Smooth muscle cell (in vitro differentiated cells): Measurements from ENCODE around the gene VPS35L. TPM values are rescaled to one million over a fixed set of nuclear protein-coding genes. Genes with fewer than 3 reads are reported as not detected.

Experiments used
- DNase-seq: peaks from one replicate; lab custom pipeline; 2025; ENCODE audit not compliant: unreplicated experiment; lab: John Stamatoyannopoulos, UW
- H2AFZ ChIP-seq: fragments of 200-600 bp; sonication (generic); 2 replicates; pipeline ENCODE4 v1.6.0; 2016; ENCODE audit warnings: antibody characterized with exemption, low read depth, mild to moderate bottlenecking
- H3F3A ChIP-seq: fragments of 200-600 bp; sonication (generic); 2 replicates; pipeline ENCODE4 v1.6.0; 2017; ENCODE audit warnings: antibody characterized with exemption, low read depth
- H3K27ac ChIP-seq: fragments of 200-600 bp; sonication (generic); 2 replicates; pipeline ENCODE4 v1.5.1; 2016; ENCODE audit warnings: low read depth, mild to moderate bottlenecking
- H3K27me3 ChIP-seq: fragments of 200-600 bp; sonication (generic); 2 replicates; pipeline ENCODE4 v1.6.1; 2016; ENCODE audit warnings: low read depth, mild to moderate bottlenecking
- H3K36me3 ChIP-seq: fragments of 200-600 bp; sonication (generic); 2 replicates; pipeline ENCODE4 v1.5.1; 2016; ENCODE audit warnings: low read depth
- H3K4me1 ChIP-seq: fragments of 200-600 bp; sonication (generic); 2 replicates; pipeline ENCODE4 v1.5.1; 2016; ENCODE audit warnings: low read depth
- H3K4me2 ChIP-seq: fragments of 200-600 bp; sonication (generic); 2 replicates; pipeline ENCODE4 v1.6.0; 2016; ENCODE audit warnings: mild to moderate bottlenecking
- H3K4me3 ChIP-seq: fragments of 200-600 bp; sonication (generic); 2 replicates; pipeline ENCODE4 v1.5.1; 2016; ENCODE audit warnings: mild to moderate bottlenecking
- H3K79me2 ChIP-seq: fragments of 200-600 bp; sonication (generic); 2 replicates; pipeline ENCODE4 v1.6.0; 2016; ENCODE audit warnings: low read depth, mild to moderate bottlenecking
- H3K9ac ChIP-seq: fragments of 200-600 bp; sonication (generic); 2 replicates; pipeline ENCODE4 v1.6.0; 2016; ENCODE audit warnings: low read depth
- H3K9me3 ChIP-seq: fragments of 200-600 bp; sonication (generic); replicated peaks from 2 replicates; pipeline ENCODE4 v1.5.1; 2016; ENCODE audit warnings: low read depth
- H4K20me1 ChIP-seq: fragments of 200-600 bp; sonication (generic); 2 replicates; pipeline ENCODE4 v1.6.0; 2016; ENCODE audit warnings: low read depth
- WGBS: methylation state at CpG from one replicate; pipeline ENCODE4 v1.1.7; 2016; ENCODE audit warnings: low lambda C conversion rate; 5-methylcytosine and 5-hydroxymethylcytosine counted together
- polyA plus RNA-seq: library from polyadenylated mRNA; unstranded; fragments of >200 nt; fragmentation: Nextera tagmentation; extraction: Ambion mirVana; gene quantifications from 2 replicates; pipeline ENCODE4 v1.2.1, GENCODE V29; 2016
- total RNA-seq: library from RNA; depleted of rRNA; stranded (reverse); fragments of >200 nt; gene quantifications from 2 replicates; pipeline ENCODE4 v1.2.3, GENCODE V29; 2014
- TF ChIP-seq, protein P1 (sequence below): fragments of 200-600 bp; sonication (generic); IDR thresholded peaks from 2 replicates; pipeline ENCODE4 v1.5.1; 2017; ENCODE audit warnings: borderline replicate concordance, mild to moderate bottlenecking, antibody characterized with exemption; ENCODE audit not compliant: insufficient read depth, poor library complexity, severe bottlenecking

Gene VPS35L
- total and polyA plus RNA-seq, 2 experiments from 2014 or later = 46.7 to 47.4 TPM

DNA sequence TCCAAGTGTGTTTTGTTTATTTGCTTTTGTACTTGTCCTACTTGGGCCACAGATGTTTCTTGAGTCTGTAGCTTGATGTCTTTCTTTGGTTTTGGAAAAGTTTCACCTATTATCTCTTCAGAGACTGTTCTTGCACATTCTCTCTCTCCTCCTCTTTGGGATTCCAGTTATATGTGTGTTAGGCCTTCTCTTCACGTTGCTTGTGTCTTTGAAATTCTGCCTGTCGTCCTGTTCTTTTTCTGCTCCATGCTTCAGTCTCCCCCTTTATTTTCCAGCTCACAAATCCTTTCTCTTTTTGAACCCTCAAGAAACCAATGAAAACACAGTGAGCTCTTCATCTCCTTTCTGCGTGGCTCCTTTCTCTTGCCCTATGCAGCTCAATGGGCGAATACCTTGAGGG is 7.9 kb downstream of the VPS35L start:
- 98% methylated on average over 4 of the region's 4 CpGs for WGBS
- no peak overlapping the region for H3K4me2 ChIP-seq
- H3K9ac ChIP-seq = no peak overlapping the region
- DNase-seq = no peak
- H3K36me3 ChIP-seq = peaks cover 8% of the 10 kb centered on the region
- no peaks in the 10 kb centered on the region for H3K4me1 ChIP-seq
- no peaks in the 10 kb centered on the region for H3F3A ChIP-seq
- H3K9me3 ChIP-seq = no peaks in the 10 kb centered on the region
- H3K79me2 ChIP-seq = peaks cover 16% of the 10 kb centered on the region
- H4K20me1 ChIP-seq = peaks cover 5% of the 10 kb centered on the region
- no peak overlapping the region for H2AFZ ChIP-seq
- no peak overlapping the region for H3K27ac ChIP-seq
- H3K4me3 ChIP-seq = no peak overlapping the region
- no peaks in the 10 kb centered on the region for H3K27me3 ChIP-seq
- TF ChIP-seq, protein P1, sequence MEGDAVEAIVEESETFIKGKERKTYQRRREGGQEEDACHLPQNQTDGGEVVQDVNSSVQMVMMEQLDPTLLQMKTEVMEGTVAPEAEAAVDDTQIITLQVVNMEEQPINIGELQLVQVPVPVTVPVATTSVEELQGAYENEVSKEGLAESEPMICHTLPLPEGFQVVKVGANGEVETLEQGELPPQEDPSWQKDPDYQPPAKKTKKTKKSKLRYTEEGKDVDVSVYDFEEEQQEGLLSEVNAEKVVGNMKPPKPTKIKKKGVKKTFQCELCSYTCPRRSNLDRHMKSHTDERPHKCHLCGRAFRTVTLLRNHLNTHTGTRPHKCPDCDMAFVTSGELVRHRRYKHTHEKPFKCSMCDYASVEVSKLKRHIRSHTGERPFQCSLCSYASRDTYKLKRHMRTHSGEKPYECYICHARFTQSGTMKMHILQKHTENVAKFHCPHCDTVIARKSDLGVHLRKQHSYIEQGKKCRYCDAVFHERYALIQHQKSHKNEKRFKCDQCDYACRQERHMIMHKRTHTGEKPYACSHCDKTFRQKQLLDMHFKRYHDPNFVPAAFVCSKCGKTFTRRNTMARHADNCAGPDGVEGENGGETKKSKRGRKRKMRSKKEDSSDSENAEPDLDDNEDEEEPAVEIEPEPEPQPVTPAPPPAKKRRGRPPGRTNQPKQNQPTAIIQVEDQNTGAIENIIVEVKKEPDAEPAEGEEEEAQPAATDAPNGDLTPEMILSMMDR = no peak

GRCh38 chr16:19566362-19566761 is 10.9 kb downstream of the VPS35L start:
- H3F3A ChIP-seq = no peaks in the 10 kb centered on the region
- no peak overlapping the region for H3K4me3 ChIP-seq
- peaks cover 6% of the 10 kb centered on the region for H3K79me2 ChIP-seq
- H3K4me2 ChIP-seq = no peak overlapping the region
- H3K27ac ChIP-seq = no peak overlapping the region
- no peaks in the 10 kb centered on the region for H3K4me1 ChIP-seq
- no peak overlapping the region for H2AFZ ChIP-seq
- peaks cover 5% of the 10 kb centered on the region for H4K20me1 ChIP-seq
- H3K36me3 ChIP-seq = peaks cover 8% of the 10 kb centered on the region
- 100% methylated on average over 3 of the region's 3 CpGs for WGBS
- H3K9me3 ChIP-seq = no peaks in the 10 kb centered on the region
- no peak for DNase-seq
- H3K9ac ChIP-seq = no peak overlapping the region
- no peaks in the 10 kb centered on the region for H3K27me3 ChIP-seq
- TF ChIP-seq, protein P1 = no peak

GRCh38 chr16:19567560-19567959 is 12.1 kb downstream of the VPS35L start:
- H4K20me1 ChIP-seq = peaks cover 5% of the 10 kb centered on the region
- no peak for DNase-seq
- H3K27me3 ChIP-seq = no peaks in the 10 kb centered on the region
- no peak overlapping the region for H3K9ac ChIP-seq
- peaks cover 6% of the 10 kb centered on the region for H3K79me2 ChIP-seq
- no peak overlapping the region for H3K4me3 ChIP-seq
- H3K27ac ChIP-seq = no peak overlapping the region
- H3K9me3 ChIP-seq = no peaks in the 10 kb centered on the region
- H3F3A ChIP-seq = no peaks in the 10 kb centered on the region
- no peak overlapping the region for H2AFZ ChIP-seq
- H3K4me2 ChIP-seq = no peak overlapping the region
- WGBS = 97% methylated on average over 8 of the region's 8 CpGs
- H3K4me1 ChIP-seq = no peaks in the 10 kb centered on the region
- H3K36me3 ChIP-seq = peaks cover 8% of the 10 kb centered on the region
- TF ChIP-seq, protein P1 = no peak

DNA sequence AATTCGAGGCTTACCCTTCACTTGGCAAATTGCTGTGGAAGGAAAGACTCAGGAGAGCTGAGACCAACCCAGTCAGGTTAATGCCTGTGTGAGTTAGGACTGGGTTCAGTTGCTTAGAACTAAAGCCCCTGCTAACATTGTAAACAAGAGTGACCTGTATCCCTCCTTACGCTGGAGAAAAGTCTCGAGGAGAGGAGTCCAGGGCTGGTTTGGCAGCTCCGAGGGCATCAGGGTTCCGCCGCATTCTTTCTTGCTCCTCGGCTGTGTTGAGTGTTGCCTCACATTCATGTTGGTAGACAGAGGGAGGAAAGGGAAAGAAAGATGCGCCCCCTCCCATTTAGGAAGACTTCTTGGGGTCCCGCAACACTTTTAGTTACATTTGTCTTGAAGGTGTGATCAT is 18.5 kb downstream of the VPS35L start:
- 97% methylated on average over 9 of the region's 9 CpGs for WGBS
- TF ChIP-seq, protein P1 = no peak
- no peak for DNase-seq

More for the DNA sequence above, 18.5 kb downstream of the VPS35L start:
- Histone ChIP-seq H3K9me3 (no peaks in the 10 kb centered on the region), H3K9ac (no peak overlapping the region), H4K20me1 (no peaks in the 10 kb centered on the region), H3K4me1 (no peaks in the 10 kb centered on the region), H3K27me3 (no peaks in the 10 kb centered on the region), H3K4me2 (no peak overlapping the region), H2AFZ (no peak overlapping the region), H3K4me3 (no peak overlapping the region), H3K27ac (no peak overlapping the region), H3K79me2 (no peaks in the 10 kb centered on the region), H3F3A (no peaks in the 10 kb centered on the region), H3K36me3 (peaks cover 4% of the 10 kb centered on the region)
